ENCODE data around the gene SIRPB1.

- TF ChIP-seq EZH2 (IDR thresholded peaks at IDR 0.05; ENCODE audit: borderline replicate concordance, low read length): no peak
- TF ChIP-seq CTCF (IDR thresholded peaks at IDR 0.05; ENCODE audit: low read length): no peak
Observed at GRCh38 chr20:1656844-1657243, 37.0 kb upstream of the SIRPB1 start.
